ENCODE measurements around the gene HIBCH. TPM values are rescaled to one million over a fixed set of nuclear protein-coding genes. Genes with fewer than 3 reads are reported as not detected.

Gene HIBCH
- total RNA-seq, 1 experiment from 2014 or later = 24.7 TPM

- no peak for TF ChIP-seq ZBTB33 (IDR thresholded peaks at IDR 0.05; ENCODE audit: extremely low read depth, insufficient replicate concordance, low read length)
- TF ChIP-seq EZH2 (IDR thresholded peaks at IDR 0.05) = no peak
- no peak for TF ChIP-seq FOSL1 (IDR thresholded peaks at IDR 0.05; ENCODE audit: low read depth)
- TF ChIP-seq REST (IDR thresholded peaks at IDR 0.05; ENCODE audit: low read depth) = no peak
These were observed 41.3 kb upstream of the HIBCH start (continued) for GRCh38 chr2:190360965-190361364.

- Histone ChIP-seq H3K9me2 (ENCODE audit: insufficient read depth) (no peaks in the 10 kb centered on the region), H3K4me1 (ENCODE audit: control insufficient read depth in 1 of 2, insufficient read depth in 2 of 2, low read length in 2 of 2) (no peaks in the 10 kb centered on the region; a peak in 2 of 4 replicates), H3K9me3 (ENCODE audit: control insufficient read depth in 1 of 2, insufficient read depth in 1 of 2, low read depth in 1 of 2, low read length in 2 of 2) (no peaks in the 10 kb centered on the region), H3K27me3 (ENCODE audit: insufficient read depth, low read length) (no peaks in the 10 kb centered on the region), H4K20me1 (ENCODE audit: insufficient read depth) (no peaks in the 10 kb centered on the region), H3K4me3 (replicated peaks in 1 of 2; ENCODE audit: low read depth in 1 of 2, low read length in 2 of 2) (no peak overlapping the region), H3K4me2 (ENCODE audit: low read length) (no peak overlapping the region), H3K9ac (ENCODE audit: low read length) (no peak overlapping the region), H3K79me2 (ENCODE audit: insufficient read depth, low read length) (no peaks in the 10 kb centered on the region; the same call in 1 of the 2 replicates), H3K27ac (ENCODE audit: low read depth, low read length) (no peak overlapping the region), H2AFZ (ENCODE audit: low read depth, low read length, poor library complexity, severe bottlenecking) (no peak overlapping the region), H3K36me3 (ENCODE audit: control insufficient read depth in 1 of 2, insufficient read depth in 2 of 2, low read length in 2 of 2) (peaks cover 0 to 7% of the 10 kb centered on the region in 2 experiments; a peak in 1 of 4 replicates)
- no peak for DNase-seq (ENCODE audit: low read depth, low spot score)
- ChIA-PET POLR2A (no interaction called here), CTCF (no interaction called here), RAD21 (ENCODE audit: low non-redundant PET in 1 of 2, low total read pairs in 2 of 2, uncharacterized antibody in 2 of 2, unreplicated experiment in 2 of 2) (no interaction called here)
- TF ChIP-seq SIN3A (IDR thresholded peaks at IDR 0.05; ENCODE audit: low read depth) = no peak
- TF ChIP-seq EGR1 (IDR thresholded peaks at IDR 0.05; ENCODE audit: low read depth) = no peak
- TF ChIP-seq FOSL1 (IDR thresholded peaks at IDR 0.05; ENCODE audit: low read depth) = no peak
- no peak for TF ChIP-seq REST (IDR thresholded peaks at IDR 0.05; ENCODE audit: low read depth)
- TF ChIP-seq MAX (IDR thresholded peaks at IDR 0.05) = no peak
- TF ChIP-seq CEBPB (IDR thresholded peaks at IDR 0.05; ENCODE audit: low read depth) = no peak
- TF ChIP-seq JUND (IDR thresholded peaks at IDR 0.05) = no peak
- no peak for TF ChIP-seq POLR2AphosphoS5 (IDR thresholded peaks at IDR 0.05; ENCODE audit: low read depth, low read length)
- TF ChIP-seq TCF7L2 (IDR thresholded peaks at IDR 0.05; ENCODE audit: borderline replicate concordance, extremely low read depth, insufficient read depth, insufficient read length) = no peak
- TF ChIP-seq ELF1 (IDR thresholded peaks at IDR 0.05; ENCODE audit: borderline replicate concordance, low read depth) = no peak
- TF ChIP-seq ZFX (IDR thresholded peaks at IDR 0.05) = no peak
- no peak for TF ChIP-seq CBX3 (IDR thresholded peaks at IDR 0.05; ENCODE audit: low read depth)
- no peak for TF ChIP-seq SP1 (IDR thresholded peaks at IDR 0.05; ENCODE audit: low read depth)
- TF ChIP-seq YY1 (IDR thresholded peaks at IDR 0.05; ENCODE audit: extremely low read depth, insufficient replicate concordance, low read depth, low read length) = no peak
- TF ChIP-seq SRF (IDR thresholded peaks at IDR 0.05; ENCODE audit: low read depth) = no peak
- no peak for ATAC-seq
- TSS peak; percentile 37 for BruUV-seq (replicated peaks)
- intact Hi-C loops (cut with micrococcal nuclease) = no loop called here
These were observed 40.9 kb upstream of the HIBCH start for GRCh38 chr2:190360561-190360960.

All from HCT116 (cell line).